Loucy (cell line): ENCODE data around the gene TRAPPC1.
A peak's percentile ranks its signal among the peaks of the same experiment; 100 is the strongest.

Experiments
- H2AFZ ChIP-seq: fragments of 200-600 bp; sonication (generic); 2 replicates; pipeline ENCODE4 v1.6.0; 2016; ENCODE audit warnings: antibody characterized with exemption, mild to moderate bottlenecking, low read length, moderate library complexity
- H3F3A ChIP-seq: fragments of 200-600 bp; 2 replicates; pipeline ENCODE4 v1.6.0; 2016; ENCODE audit warnings: antibody characterized with exemption, low read depth, mild to moderate bottlenecking
- H3K27me3 ChIP-seq: fragments of 200-600 bp; sonication (generic); 2 replicates; pipeline ENCODE4 v1.6.1; 2014; ENCODE audit warnings: low read length, mild to moderate bottlenecking; ENCODE audit not compliant: insufficient read depth, poor library complexity, severe bottlenecking
- H3K36me3 ChIP-seq: fragments of 200-600 bp; sonication (generic); 2 replicates; pipeline ENCODE4 v1.6.1; 2016; ENCODE audit warnings: low read length; ENCODE audit not compliant: insufficient read depth
- H3K4me1 ChIP-seq: fragments of 200-600 bp; sonication (generic); 2 replicates; pipeline ENCODE4 v1.5.1; 2014; ENCODE audit warnings: low read length, mild to moderate bottlenecking; ENCODE audit not compliant: insufficient read depth, poor library complexity, severe bottlenecking
- H3K4me2 ChIP-seq: fragments of 200-600 bp; sonication (generic); 2 replicates; pipeline ENCODE4 v1.6.0; 2014; ENCODE audit warnings: antibody characterized with exemption, low read length, low read depth, mild to moderate bottlenecking; ENCODE audit not compliant: poor library complexity, severe bottlenecking
- H3K4me3 ChIP-seq: fragments of 200-600 bp; sonication (generic); 2 replicates; pipeline ENCODE4 v1.5.1; 2014; ENCODE audit warnings: low read length, mild to moderate bottlenecking, mixed read lengths; ENCODE audit not compliant: poor library complexity, severe bottlenecking
- H3K79me2 ChIP-seq: fragments of 200-600 bp; sonication (generic); 2 replicates; pipeline ENCODE4 v1.6.1; 2014; ENCODE audit warnings: low read length; ENCODE audit not compliant: insufficient read depth
- H3K9ac ChIP-seq: fragments of 200-600 bp; sonication (generic); 2 replicates; pipeline ENCODE4 v1.6.0; 2014; ENCODE audit warnings: mild to moderate bottlenecking, low read depth, low read length, moderate library complexity; ENCODE audit not compliant: poor library complexity, severe bottlenecking
- H3K9me2 ChIP-seq: fragments of 200-600 bp; sonication (generic); replicated peaks from 2 replicates; pipeline ENCODE4 v1.6.1; 2016; ENCODE audit warnings: low read depth, low read length, mixed read lengths
- H3K9me3 ChIP-seq: fragments of 200-600 bp; sonication (generic); 2 replicates; pipeline ENCODE4 v1.6.1; 2014; ENCODE audit warnings: mild to moderate bottlenecking, antibody characterized with exemption, low read length, low read depth; ENCODE audit not compliant: insufficient read depth
- H4K20me1 ChIP-seq: fragments of 200-600 bp; sonication (generic); 2 replicates; pipeline ENCODE4 v1.6.0; 2014; ENCODE audit warnings: antibody characterized with exemption, low read length, mild to moderate bottlenecking; ENCODE audit not compliant: insufficient read depth, poor library complexity, severe bottlenecking
- CTCF ChIP-seq: fragments of 200-600 bp; sonication (generic); conservative IDR thresholded peaks from 2 replicates; pipeline ENCODE4 v1.5.1; 2014; ENCODE audit warnings: mild to moderate bottlenecking, antibody characterized with exemption, low read length
- EZH2phosphoT487 ChIP-seq: fragments of 200-600 bp; IDR thresholded peaks from 2 replicates; pipeline ENCODE4 v1.6.1; 2018; ENCODE audit warnings: antibody characterized with exemption, mild to moderate bottlenecking, moderate library complexity, borderline replicate concordance

Gene TRAPPC1

GRCh38 chr17:7943291-7943690, 11.5 kb upstream of the TRAPPC1 start:
- Histone ChIP-seq H4K20me1 (no peaks in the 10 kb centered on the region), H3K9ac (no peak overlapping the region), H3K9me3 (no peaks in the 10 kb centered on the region), H3K4me1 (peaks cover 3% of the 10 kb centered on the region), H3K79me2 (peaks cover 3% of the 10 kb centered on the region; the same call in 1 of the 2 replicates), H3K4me3 (no peak overlapping the region), H3F3A (no peaks in the 10 kb centered on the region), H3K9me2 (no peaks in the 10 kb centered on the region), H3K27me3 (no peaks in the 10 kb centered on the region), H3K36me3 (peaks cover 72% of the 10 kb centered on the region; the same call in 1 of the 2 replicates), H2AFZ (no peak overlapping the region), H3K4me2 (no peak overlapping the region)
- TF ChIP-seq EZH2phosphoT487 = no peak

GRCh38 chr17:7940743-7941142, 9.0 kb upstream of the TRAPPC1 start:
- Histone ChIP-seq H3K27me3 (no peaks in the 10 kb centered on the region), H2AFZ (no peak overlapping the region), H3F3A (no peaks in the 10 kb centered on the region), H3K9me2 (no peaks in the 10 kb centered on the region), H3K4me2 (no peak overlapping the region), H3K79me2 (peaks cover 18% of the 10 kb centered on the region), H3K9ac (no peak overlapping the region), H4K20me1 (no peaks in the 10 kb centered on the region), H3K9me3 (no peaks in the 10 kb centered on the region), H3K36me3 (peaks cover 60% of the 10 kb centered on the region; the same call in 1 of the 2 replicates), H3K4me3 (no peak overlapping the region), H3K4me1 (peaks cover 9% of the 10 kb centered on the region)
- no peak for TF ChIP-seq CTCF
- TF ChIP-seq EZH2phosphoT487 = no peak

GRCh38 chr17:7940034-7940433, 8.3 kb upstream of the TRAPPC1 start:
- Histone ChIP-seq H3K36me3 (peaks cover 54% of the 10 kb centered on the region; the same call in 1 of the 2 replicates), H3K9me3 (no peaks in the 10 kb centered on the region), H3K9ac (no peak overlapping the region), H2AFZ (no peak overlapping the region), H3K4me2 (no peak overlapping the region), H3K79me2 (peaks cover 24% of the 10 kb centered on the region), H3K4me1 (peaks cover 13% of the 10 kb centered on the region), H3K9me2 (no peaks in the 10 kb centered on the region), H3F3A (no peaks in the 10 kb centered on the region), H4K20me1 (no peaks in the 10 kb centered on the region), H3K4me3 (no peak overlapping the region), H3K27me3 (no peaks in the 10 kb centered on the region)
- no peak for TF ChIP-seq CTCF
- TF ChIP-seq EZH2phosphoT487 = no peak

- peaks cover 35% of the 10 kb centered on the region for H3K4me1 ChIP-seq
- H3K9me2 ChIP-seq = no peaks in the 10 kb centered on the region
- H3F3A ChIP-seq = no peaks in the 10 kb centered on the region
- H3K4me2 ChIP-seq = peak overlapping the region; percentile 96
- H3K27me3 ChIP-seq = no peaks in the 10 kb centered on the region
- H4K20me1 ChIP-seq = peaks cover 22% of the 10 kb centered on the region
- peaks cover 62% of the 10 kb centered on the region for H3K79me2 ChIP-seq
- peaks cover 30% of the 10 kb centered on the region; the same call in 1 of the 2 replicates for H3K36me3 ChIP-seq
- peak overlapping the region; percentile 52 for H3K9ac ChIP-seq
- H3K4me3 ChIP-seq = peak overlapping the region; percentile 30
- TF ChIP-seq EZH2phosphoT487 = no peak
- no peak for TF ChIP-seq CTCF
- no peak overlapping the region for H2AFZ ChIP-seq
- H3K9me3 ChIP-seq = no peaks in the 10 kb centered on the region
Observed at GRCh38 chr17:7935859-7936258, 4.1 kb upstream of the TRAPPC1 start.
